OCI-LY3 (cell line): ENCODE results near the gene INTS11.

Experiments
- EZH2phosphoT487 ChIP-seq: fragments of 200-600 bp; shearing (Covaris generic); IDR thresholded peaks from 2 replicates; pipeline ENCODE4 v1.6.1; 2018; ENCODE audit warnings: antibody characterized with exemption, mixed run types, low read depth
- TF ChIP-seq, protein P1 (sequence below): fragments of 200-600, 300-600 bp; sonication (generic); IDR thresholded peaks from 2 replicates; pipeline ENCODE4 v1.5.1; 2014; ENCODE audit warnings: antibody characterized with exemption, low read length, low read depth

DNA sequence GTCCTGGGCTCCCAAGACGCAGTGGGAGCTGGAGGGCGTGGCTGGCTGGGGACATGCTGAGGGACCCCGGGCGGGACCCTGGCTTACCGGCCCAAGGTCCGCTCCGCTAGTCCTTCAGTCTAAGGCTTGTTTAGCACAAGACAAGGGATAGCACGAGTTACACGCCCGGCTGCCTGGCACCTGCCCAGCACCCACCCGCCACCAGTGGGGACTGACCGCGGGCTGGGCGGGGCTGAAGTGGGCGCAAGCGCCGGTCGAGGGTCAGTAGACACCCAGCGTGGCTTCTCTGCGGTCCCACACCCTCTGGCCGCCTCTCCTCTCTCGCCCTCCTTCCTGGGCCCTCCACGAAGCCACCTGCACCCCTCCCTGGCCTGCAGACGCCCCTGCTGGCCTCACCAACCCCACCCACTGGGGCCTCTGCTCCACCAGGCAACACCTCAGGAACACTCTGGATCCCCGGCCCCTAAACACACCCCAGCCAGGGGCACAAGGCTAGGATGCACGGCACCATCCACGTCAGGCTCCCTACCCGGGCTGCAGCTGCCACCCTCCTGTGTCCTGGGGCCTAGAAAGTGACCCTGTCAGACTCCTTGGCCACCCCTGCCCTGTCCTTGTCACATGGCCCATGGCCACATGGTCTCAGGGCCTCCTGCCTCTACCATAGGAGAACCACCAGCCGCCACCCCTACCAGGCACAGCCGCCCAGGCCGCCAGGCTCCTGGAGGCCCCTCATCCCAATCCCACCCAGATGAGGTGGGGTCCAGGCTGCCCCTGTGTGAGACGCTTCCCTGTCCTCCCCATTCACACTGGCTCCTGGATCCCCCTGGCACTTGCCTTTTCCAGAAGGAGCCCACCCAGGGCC lies 12.7 kb upstream of the INTS11 start:
- TF ChIP-seq, protein P1, sequence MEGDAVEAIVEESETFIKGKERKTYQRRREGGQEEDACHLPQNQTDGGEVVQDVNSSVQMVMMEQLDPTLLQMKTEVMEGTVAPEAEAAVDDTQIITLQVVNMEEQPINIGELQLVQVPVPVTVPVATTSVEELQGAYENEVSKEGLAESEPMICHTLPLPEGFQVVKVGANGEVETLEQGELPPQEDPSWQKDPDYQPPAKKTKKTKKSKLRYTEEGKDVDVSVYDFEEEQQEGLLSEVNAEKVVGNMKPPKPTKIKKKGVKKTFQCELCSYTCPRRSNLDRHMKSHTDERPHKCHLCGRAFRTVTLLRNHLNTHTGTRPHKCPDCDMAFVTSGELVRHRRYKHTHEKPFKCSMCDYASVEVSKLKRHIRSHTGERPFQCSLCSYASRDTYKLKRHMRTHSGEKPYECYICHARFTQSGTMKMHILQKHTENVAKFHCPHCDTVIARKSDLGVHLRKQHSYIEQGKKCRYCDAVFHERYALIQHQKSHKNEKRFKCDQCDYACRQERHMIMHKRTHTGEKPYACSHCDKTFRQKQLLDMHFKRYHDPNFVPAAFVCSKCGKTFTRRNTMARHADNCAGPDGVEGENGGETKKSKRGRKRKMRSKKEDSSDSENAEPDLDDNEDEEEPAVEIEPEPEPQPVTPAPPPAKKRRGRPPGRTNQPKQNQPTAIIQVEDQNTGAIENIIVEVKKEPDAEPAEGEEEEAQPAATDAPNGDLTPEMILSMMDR = no peak
- TF ChIP-seq EZH2phosphoT487 = no peak
